BLaER1 (cell line): ENCODE measurements around the gene NMNAT3.

ENCODE experiments used
- H3K27ac ChIP-seq: shearing (Covaris generic); formaldehyde crosslinking; 2 replicates; pipeline ENCODE4 v1.8.1; 2022
- H3K27me3 ChIP-seq: shearing (Covaris generic); formaldehyde crosslinking; 2 replicates; pipeline ENCODE4 v1.8.1; 2022
- H3K36me3 ChIP-seq: shearing (Covaris generic); formaldehyde crosslinking; 2 replicates; pipeline ENCODE4 v1.8.1; 2022
- H3K4me1 ChIP-seq: shearing (Covaris generic); formaldehyde crosslinking; 2 replicates; pipeline ENCODE4 v1.8.1; 2022
- H3K4me2 ChIP-seq: shearing (Covaris generic); formaldehyde crosslinking; 2 replicates; pipeline ENCODE4 v1.8.1; 2022
- H3K4me3 ChIP-seq: shearing (Covaris generic); formaldehyde crosslinking; 2 replicates; pipeline ENCODE4 v1.8.1; 2022
- H3K9ac ChIP-seq: shearing (Covaris generic); formaldehyde crosslinking; 2 replicates; pipeline ENCODE4 v1.8.1; 2022
- H3K9me3 ChIP-seq: shearing (Covaris generic); formaldehyde crosslinking; 2 replicates; pipeline ENCODE4 v1.8.1; 2022
- H4K20me1 ChIP-seq: shearing (Covaris generic); formaldehyde crosslinking; 2 replicates; pipeline ENCODE4 v1.8.1; 2022
- Cebpa-rat ChIP-seq: shearing (Covaris generic); IDR thresholded peaks from 2 replicates; pipeline ENCODE4 v1.8.1; 2022

NMNAT3 gene

DNA sequence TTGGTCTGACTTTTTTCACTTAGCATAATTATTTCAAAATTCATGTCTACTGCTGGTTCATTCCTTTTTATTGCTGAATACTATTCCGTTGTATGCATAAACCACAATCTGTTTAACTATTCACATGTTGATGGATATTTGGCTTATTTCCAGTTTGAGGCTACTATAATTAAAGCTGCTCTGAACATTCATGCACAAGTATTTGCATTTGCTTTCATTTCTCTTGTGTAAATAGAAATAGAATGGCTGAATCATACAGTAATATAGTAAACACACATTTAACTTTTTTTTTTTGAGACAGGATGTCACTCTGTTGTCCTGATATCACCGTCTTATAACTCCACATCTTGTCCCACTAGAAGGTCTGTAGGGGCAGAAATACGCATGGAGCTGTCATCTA lies 57.3 kb downstream of the NMNAT3 start:
- no peaks in the 10 kb centered on the region for H4K20me1 ChIP-seq
- H3K4me2 ChIP-seq, result no peak overlapping the region
- H3K4me1 ChIP-seq, result peaks cover 14% of the 10 kb centered on the region; the same call in 1 of the 2 replicates
- no peak overlapping the region for H3K27ac ChIP-seq
- no peaks in the 10 kb centered on the region for H3K27me3 ChIP-seq
- H3K4me3 ChIP-seq, result no peak overlapping the region
- H3K36me3 ChIP-seq, result no peaks in the 10 kb centered on the region
- H3K9ac ChIP-seq, result no peak overlapping the region
- no peaks in the 10 kb centered on the region for H3K9me3 ChIP-seq
- TF ChIP-seq Cebpa-rat, result no peak

- H3K4me1 ChIP-seq, result peaks cover 14% of the 10 kb centered on the region; the same call in 1 of the 2 replicates
- TF ChIP-seq Cebpa-rat, result no peak
- no peak overlapping the region for H3K27ac ChIP-seq
- H4K20me1 ChIP-seq, result no peaks in the 10 kb centered on the region
- no peak overlapping the region for H3K9ac ChIP-seq
- no peaks in the 10 kb centered on the region for H3K36me3 ChIP-seq
- no peaks in the 10 kb centered on the region for H3K9me3 ChIP-seq
- H3K27me3 ChIP-seq, result no peaks in the 10 kb centered on the region
- H3K4me3 ChIP-seq, result no peak overlapping the region
- H3K4me2 ChIP-seq, result 0 out of 2 replicates have a peak overlapping the region, but pooled peaks have one; percentile 21
These were observed 58.3 kb downstream of the NMNAT3 start for GRCh38 chr3:139619484-139619883.

DNA sequence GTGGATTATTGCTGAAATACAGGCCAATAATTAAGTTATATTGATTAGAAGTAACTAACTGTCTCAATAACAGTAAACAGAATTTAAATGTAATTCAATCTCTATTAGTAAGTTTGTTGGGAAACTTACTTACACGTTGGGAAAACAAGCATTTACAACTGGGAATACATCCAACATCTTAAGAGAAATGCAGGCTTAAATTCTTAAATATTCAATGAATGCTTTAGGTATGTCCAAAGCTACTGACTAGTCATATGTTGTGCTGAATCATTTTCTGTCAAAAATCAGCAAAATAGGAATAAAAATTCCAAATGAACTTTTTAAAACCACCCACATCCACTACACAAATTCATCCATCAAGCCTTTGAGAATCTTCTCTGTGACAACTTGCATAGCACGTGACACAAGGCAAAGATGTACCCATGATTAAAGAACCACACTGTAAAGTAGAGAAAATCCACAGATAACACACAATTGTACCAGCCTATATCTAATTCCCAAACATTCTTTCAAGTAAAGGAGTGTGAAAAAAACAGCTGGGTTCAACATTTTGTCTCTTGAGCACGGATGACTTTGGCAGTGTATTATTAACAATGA lies 60.0 kb downstream of the NMNAT3 start:
- Histone ChIP-seq H3K4me3 (no peak overlapping the region), H3K4me2 (no peak overlapping the region), H3K4me1 (peaks cover 14% of the 10 kb centered on the region; the same call in 1 of the 2 replicates), H4K20me1 (no peaks in the 10 kb centered on the region), H3K27ac (no peak overlapping the region), H3K9me3 (no peaks in the 10 kb centered on the region), H3K9ac (no peak overlapping the region), H3K27me3 (no peaks in the 10 kb centered on the region), H3K36me3 (no peaks in the 10 kb centered on the region)
- TF ChIP-seq Cebpa-rat, result no peak

GRCh38 chr3:139611528-139611927 lies 66.2 kb downstream of the NMNAT3 start:
- no peak overlapping the region for H3K4me3 ChIP-seq
- no peaks in the 10 kb centered on the region for H3K27me3 ChIP-seq
- no peaks in the 10 kb centered on the region for H3K9me3 ChIP-seq
- TF ChIP-seq Cebpa-rat, result no peak
- H3K36me3 ChIP-seq, result no peaks in the 10 kb centered on the region
- no peak overlapping the region for H3K9ac ChIP-seq
- no peaks in the 10 kb centered on the region for H4K20me1 ChIP-seq
- no peak overlapping the region for H3K27ac ChIP-seq
- no peaks in the 10 kb centered on the region for H3K4me1 ChIP-seq
- H3K4me2 ChIP-seq, result no peak overlapping the region

- H3K4me3 ChIP-seq, result no peak overlapping the region
- no peaks in the 10 kb centered on the region for H4K20me1 ChIP-seq
- H3K36me3 ChIP-seq, result no peaks in the 10 kb centered on the region
- no peak overlapping the region for H3K4me2 ChIP-seq
- H3K9ac ChIP-seq, result no peak overlapping the region
- H3K4me1 ChIP-seq, result no peaks in the 10 kb centered on the region
- TF ChIP-seq Cebpa-rat, result no peak
- H3K27me3 ChIP-seq, result no peaks in the 10 kb centered on the region
- H3K27ac ChIP-seq, result no peak overlapping the region
- H3K9me3 ChIP-seq, result no peaks in the 10 kb centered on the region
These were observed 66.9 kb downstream of the NMNAT3 start for GRCh38 chr3:139610886-139611285.

DNA sequence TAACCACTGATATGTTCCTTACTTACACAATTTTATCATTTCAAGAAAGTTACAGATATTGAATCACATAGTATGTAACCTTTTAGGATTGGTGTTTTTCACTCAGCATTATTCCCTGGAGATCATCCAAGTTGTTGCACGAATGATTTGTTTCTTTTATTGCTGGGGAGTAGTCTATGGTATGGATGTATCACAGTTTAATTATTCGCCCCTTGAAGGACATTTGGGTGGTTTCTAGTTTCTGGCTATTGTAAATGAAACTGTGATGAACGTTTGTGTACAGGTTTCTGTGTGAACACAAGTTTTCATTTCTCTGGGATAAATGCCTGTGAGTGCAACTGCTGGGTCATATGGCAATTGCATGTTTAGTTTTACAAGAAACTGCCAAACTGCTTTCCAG lies 68.8 kb downstream of the NMNAT3 start:
- H3K4me2 ChIP-seq, result no peak overlapping the region
- no peak for TF ChIP-seq Cebpa-rat

DNA sequence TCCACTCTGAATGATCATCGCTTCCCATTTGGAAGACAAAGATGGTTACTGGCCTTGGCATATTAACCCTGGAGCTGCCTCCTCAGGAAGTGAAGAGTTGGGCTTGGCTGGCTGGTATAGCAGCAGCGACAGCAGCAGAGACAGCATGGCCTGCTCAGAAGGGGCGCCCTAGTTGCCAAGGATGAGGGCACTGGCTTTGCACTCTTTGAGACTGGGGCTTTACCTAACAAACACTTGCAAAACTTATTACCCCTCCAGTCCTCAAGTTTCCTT lies 69.7 kb downstream of the NMNAT3 start:
- Histone ChIP-seq H3K9ac (no peak overlapping the region), H3K4me3 (no peak overlapping the region), H3K4me1 (no peaks in the 10 kb centered on the region), H3K27me3 (no peaks in the 10 kb centered on the region), H3K36me3 (no peaks in the 10 kb centered on the region), H3K4me2 (no peak overlapping the region), H3K9me3 (no peaks in the 10 kb centered on the region), H3K27ac (no peak overlapping the region), H4K20me1 (no peaks in the 10 kb centered on the region)
- no peak for TF ChIP-seq Cebpa-rat

More for the DNA sequence above, 68.8 kb downstream of the NMNAT3 start:
- no peak overlapping the region for H3K4me3 ChIP-seq
- no peaks in the 10 kb centered on the region for H3K36me3 ChIP-seq
- no peaks in the 10 kb centered on the region for H3K27me3 ChIP-seq
- H4K20me1 ChIP-seq, result no peaks in the 10 kb centered on the region
- H3K27ac ChIP-seq, result no peak overlapping the region
- no peaks in the 10 kb centered on the region for H3K9me3 ChIP-seq
- H3K9ac ChIP-seq, result no peak overlapping the region
- no peaks in the 10 kb centered on the region for H3K4me1 ChIP-seq

- Histone ChIP-seq H3K4me2 (no peak overlapping the region), H3K9ac (no peak overlapping the region), H3K36me3 (no peaks in the 10 kb centered on the region), H3K27me3 (no peaks in the 10 kb centered on the region), H3K4me3 (no peak overlapping the region), H3K9me3 (no peaks in the 10 kb centered on the region), H4K20me1 (no peaks in the 10 kb centered on the region), H3K4me1 (no peaks in the 10 kb centered on the region), H3K27ac (no peak overlapping the region)
- TF ChIP-seq Cebpa-rat, result no peak
These were observed 70.3 kb downstream of the NMNAT3 start for GRCh38 chr3:139607257-139608107.

DNA sequence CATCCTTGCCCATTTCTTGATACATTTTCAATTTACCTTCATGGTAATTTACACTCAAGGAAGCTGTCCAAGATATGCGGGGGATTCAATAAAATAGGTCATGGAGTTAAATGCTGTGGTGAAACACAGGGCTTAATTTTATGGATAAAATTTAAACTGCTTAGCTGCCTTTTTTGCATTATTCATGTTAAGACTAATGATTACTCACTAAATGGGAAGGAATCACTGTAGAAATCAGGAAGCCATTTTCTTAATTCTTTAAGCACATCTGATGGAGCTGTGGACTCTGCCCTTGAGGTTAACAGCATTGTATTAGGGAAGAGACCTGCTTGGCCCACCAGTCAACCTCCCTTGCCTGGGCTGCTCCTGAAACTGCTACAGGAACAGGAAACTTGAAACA lies 75.8 kb downstream of the NMNAT3 start:
- H3K9ac ChIP-seq, result no peak overlapping the region
- no peaks in the 10 kb centered on the region for H3K9me3 ChIP-seq
- no peaks in the 10 kb centered on the region for H3K27me3 ChIP-seq
- H3K4me1 ChIP-seq, result no peaks in the 10 kb centered on the region
- no peaks in the 10 kb centered on the region for H3K36me3 ChIP-seq
- H3K4me3 ChIP-seq, result no peak overlapping the region
- H3K4me2 ChIP-seq, result no peak overlapping the region
- H3K27ac ChIP-seq, result no peak overlapping the region
- no peak for TF ChIP-seq Cebpa-rat
- no peaks in the 10 kb centered on the region for H4K20me1 ChIP-seq

DNA sequence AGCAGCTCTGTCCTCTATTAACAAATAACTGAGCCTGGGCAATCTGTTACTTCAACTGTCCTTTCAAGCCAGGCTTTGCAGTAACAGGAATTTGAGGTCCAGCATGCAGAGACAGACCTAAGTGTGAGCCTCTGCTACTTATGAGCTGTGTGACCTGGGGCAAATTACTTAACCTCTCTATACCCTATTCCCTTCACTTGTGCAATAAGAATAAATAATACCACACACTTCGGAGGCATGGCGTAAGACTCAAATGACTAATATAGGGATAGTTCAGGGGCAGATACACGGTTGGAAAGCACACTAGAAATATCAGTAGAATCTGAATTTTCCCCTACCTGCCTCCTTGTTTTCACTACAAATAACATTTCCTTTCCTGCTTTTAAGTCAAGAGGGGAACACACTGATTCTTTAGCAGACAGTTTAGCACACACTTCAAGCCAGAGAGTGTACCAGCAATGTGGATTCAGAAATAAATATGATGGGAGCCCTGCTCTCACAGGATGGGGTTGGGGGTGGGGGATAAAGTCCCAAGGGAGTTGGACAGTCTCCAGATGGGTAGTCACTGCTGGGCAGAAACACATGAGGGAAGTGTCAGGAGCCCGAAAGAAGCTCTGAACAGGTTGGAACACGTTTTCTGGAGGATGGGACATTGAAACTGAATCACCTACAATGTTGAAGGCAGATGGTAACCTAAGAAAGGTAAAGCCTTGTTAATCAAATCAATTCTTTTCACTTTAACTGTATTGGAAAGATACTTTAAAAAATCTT lies 76.4 kb downstream of the NMNAT3 start:
- H3K9ac ChIP-seq, result no peak overlapping the region
- H3K4me1 ChIP-seq, result no peaks in the 10 kb centered on the region
- H3K9me3 ChIP-seq, result no peaks in the 10 kb centered on the region
- no peaks in the 10 kb centered on the region for H4K20me1 ChIP-seq
- H3K4me3 ChIP-seq, result no peak overlapping the region
- H3K36me3 ChIP-seq, result no peaks in the 10 kb centered on the region
- H3K27ac ChIP-seq, result no peak overlapping the region
- H3K4me2 ChIP-seq, result no peak overlapping the region
- no peak for TF ChIP-seq Cebpa-rat
- H3K27me3 ChIP-seq, result no peaks in the 10 kb centered on the region
